Mesothelial cell of epicardium (in vitro differentiated cells): ENCODE measurements around the gene SPTBN1. TPM values are rescaled to one million over a fixed set of nuclear protein-coding genes. Genes with fewer than 3 reads are reported as not detected.

Experiments used
- DNase-seq, 2 experiments: peaks; one replicate each; pipeline ENCODE4 v3.0.0; 2021; ENCODE audit warnings: low spot score in 2 of 2; ENCODE audit not compliant: unreplicated experiment in 2 of 2
- H3K27ac Mint-ChIP-seq: 2 replicates; pipeline ENCODE4 v1.8.0; 2021; ENCODE audit warnings: mixed read lengths
- H3K27me3 Mint-ChIP-seq: 2 replicates; pipeline ENCODE4 v1.8.0; 2021; ENCODE audit warnings: low read depth, mixed read lengths
- H3K36me3 Mint-ChIP-seq: 2 replicates; pipeline ENCODE4 v1.8.0; 2021; ENCODE audit warnings: mixed read lengths
- H3K4me1 Mint-ChIP-seq: 2 replicates; pipeline ENCODE4 v1.8.0; 2021; ENCODE audit warnings: mixed read lengths
- H3K4me3 Mint-ChIP-seq: 2 replicates; pipeline ENCODE4 v1.8.0; 2021; ENCODE audit warnings: mild to moderate bottlenecking, moderate library complexity, mixed read lengths
- H3K9me3 Mint-ChIP-seq: 2 replicates; pipeline ENCODE4 v1.8.0; 2021; ENCODE audit warnings: mixed read lengths
- total RNA-seq: library from RNA; stranded (reverse); gene quantifications from 3 replicates; pipeline ENCODE4 v1.2.1, GENCODE V29; 2021
- TF ChIP-seq, protein P1 (sequence below): fragments of 200-600 bp; sonication (generic); IDR thresholded peaks from one replicate; pipeline ENCODE4 v1.5.0; 2021; ENCODE audit warnings: antibody characterized with exemption; ENCODE audit not compliant: unreplicated experiment

The SPTBN1 gene
- total RNA-seq, 1 donor from 2014 or later, result 281 TPM

DNA sequence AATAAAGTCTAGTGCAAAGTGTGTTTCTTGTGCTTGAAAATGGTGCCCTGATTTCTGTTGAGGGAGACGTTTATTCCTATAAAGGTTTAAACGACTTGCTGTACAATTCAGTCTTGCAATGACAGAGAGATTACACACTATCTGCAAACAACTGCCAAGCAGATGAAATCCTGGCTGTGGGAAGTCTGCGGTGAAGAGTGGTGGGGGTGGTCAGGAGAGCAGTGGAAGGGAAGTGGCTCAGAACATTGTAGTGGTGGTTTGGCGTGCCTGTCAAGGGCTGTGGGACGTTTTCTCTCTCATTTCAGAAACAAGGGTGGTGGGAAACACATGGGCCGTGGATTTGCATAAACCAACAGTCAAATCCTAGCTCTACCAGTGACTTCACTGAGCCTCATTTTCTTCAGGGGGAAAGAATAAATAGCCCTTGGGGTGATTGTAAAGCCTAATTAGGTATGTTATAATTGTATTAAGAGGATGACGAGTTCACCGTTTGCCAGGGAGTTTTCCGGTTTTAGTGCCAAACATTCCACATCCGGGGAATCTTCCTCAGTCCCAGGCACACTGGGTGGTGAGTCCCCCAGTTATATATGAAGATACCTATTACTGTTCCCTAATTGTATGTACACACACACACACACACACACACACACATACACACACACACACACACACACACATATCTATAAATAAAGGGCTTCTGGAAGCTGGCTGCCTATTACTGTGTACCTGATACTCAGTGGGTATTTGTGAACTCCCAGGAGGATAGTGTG is 115.0 kb downstream of the SPTBN1 start:
- H3K27me3 Mint-ChIP-seq, result no peaks in the 10 kb centered on the region
- H3K9me3 Mint-ChIP-seq, result no peaks in the 10 kb centered on the region
- TF ChIP-seq, protein P1, sequence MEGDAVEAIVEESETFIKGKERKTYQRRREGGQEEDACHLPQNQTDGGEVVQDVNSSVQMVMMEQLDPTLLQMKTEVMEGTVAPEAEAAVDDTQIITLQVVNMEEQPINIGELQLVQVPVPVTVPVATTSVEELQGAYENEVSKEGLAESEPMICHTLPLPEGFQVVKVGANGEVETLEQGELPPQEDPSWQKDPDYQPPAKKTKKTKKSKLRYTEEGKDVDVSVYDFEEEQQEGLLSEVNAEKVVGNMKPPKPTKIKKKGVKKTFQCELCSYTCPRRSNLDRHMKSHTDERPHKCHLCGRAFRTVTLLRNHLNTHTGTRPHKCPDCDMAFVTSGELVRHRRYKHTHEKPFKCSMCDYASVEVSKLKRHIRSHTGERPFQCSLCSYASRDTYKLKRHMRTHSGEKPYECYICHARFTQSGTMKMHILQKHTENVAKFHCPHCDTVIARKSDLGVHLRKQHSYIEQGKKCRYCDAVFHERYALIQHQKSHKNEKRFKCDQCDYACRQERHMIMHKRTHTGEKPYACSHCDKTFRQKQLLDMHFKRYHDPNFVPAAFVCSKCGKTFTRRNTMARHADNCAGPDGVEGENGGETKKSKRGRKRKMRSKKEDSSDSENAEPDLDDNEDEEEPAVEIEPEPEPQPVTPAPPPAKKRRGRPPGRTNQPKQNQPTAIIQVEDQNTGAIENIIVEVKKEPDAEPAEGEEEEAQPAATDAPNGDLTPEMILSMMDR, result no peak
- peaks cover 2% of the 10 kb centered on the region for H3K36me3 Mint-ChIP-seq
- no peak overlapping the region for H3K4me3 Mint-ChIP-seq
- no peak for DNase-seq
- H3K4me1 Mint-ChIP-seq, result peaks cover 64% of the 10 kb centered on the region
- peak overlapping the region; percentile 93 for H3K27ac Mint-ChIP-seq

DNA sequence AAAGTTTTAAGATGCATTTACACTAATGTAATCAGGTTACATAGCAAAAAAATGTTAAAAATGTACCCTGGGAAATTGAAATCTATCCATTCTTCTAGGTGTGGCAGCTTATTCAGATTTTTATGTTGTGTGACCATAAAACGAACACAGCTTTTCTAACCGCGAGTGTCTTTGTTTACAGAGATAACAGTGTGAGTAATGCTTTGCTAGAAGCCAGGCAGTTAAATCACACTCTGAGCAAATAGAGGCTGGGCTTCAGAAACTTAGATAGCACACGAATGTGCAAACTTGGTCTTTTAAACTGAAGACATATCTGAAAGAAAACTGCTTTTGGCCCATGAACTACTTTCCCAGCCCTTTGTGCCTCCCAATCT is 116.1 kb downstream of the SPTBN1 start:
- Mint-ChIP-seq H3K4me1 (peaks cover 72% of the 10 kb centered on the region), H3K27ac (peak overlapping the region; percentile 93), H3K4me3 (no peak overlapping the region), H3K9me3 (no peaks in the 10 kb centered on the region), H3K27me3 (no peaks in the 10 kb centered on the region), H3K36me3 (peaks cover 2% of the 10 kb centered on the region)
- DNase-seq, result no peak
- TF ChIP-seq, protein P1, result no peak

DNA sequence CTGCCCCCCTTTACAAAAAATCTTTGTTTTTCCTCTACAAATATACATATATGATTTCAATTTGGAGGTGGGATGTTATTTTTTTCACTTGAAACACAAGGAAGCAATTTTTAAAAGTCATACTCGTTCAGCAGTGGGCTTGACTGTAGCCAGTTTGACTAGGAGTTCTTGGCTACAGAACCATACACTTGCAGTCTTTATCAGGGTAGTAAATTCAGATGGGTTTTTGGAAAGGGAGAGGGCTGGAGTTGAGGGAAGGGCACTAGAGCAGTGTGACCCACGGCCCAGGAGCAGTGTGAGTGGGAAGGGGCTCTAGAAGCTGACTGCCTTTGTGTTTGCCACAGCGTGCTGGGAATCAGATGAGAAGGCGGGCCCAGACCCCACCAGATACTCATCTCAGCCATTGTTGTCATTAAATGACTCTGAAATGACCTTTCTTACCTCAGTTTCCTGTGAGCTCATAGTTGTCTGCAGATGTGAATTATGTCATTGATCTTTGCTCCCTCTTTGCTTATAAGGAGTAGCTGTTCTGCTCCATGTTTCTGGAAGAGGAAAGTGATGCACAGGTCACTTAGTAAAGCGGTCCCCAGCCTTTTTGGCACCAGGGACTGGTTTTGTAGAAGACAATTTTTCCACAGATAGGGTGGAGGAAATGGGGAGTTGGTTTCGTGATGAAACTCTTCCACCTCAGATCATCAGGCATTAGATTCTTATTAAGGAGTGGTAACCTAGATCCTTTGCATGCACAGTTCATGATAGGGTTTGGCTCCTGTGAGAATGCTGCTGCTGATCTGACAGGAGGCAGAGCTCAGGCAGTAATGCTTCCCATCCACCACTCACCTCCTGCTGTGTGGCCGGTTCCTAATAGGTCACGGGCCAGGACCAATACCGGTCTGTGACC is 116.8 kb downstream of the SPTBN1 start:
- Mint-ChIP-seq H3K9me3 (no peaks in the 10 kb centered on the region), H3K36me3 (peaks cover 2% of the 10 kb centered on the region), H3K4me1 (peaks cover 76% of the 10 kb centered on the region), H3K4me3 (peak overlapping the region; percentile 1), H3K27ac (peak overlapping the region; percentile 93), H3K27me3 (no peaks in the 10 kb centered on the region)
- TF ChIP-seq, protein P1, result no peak
- DNase-seq, result no peak

DNA sequence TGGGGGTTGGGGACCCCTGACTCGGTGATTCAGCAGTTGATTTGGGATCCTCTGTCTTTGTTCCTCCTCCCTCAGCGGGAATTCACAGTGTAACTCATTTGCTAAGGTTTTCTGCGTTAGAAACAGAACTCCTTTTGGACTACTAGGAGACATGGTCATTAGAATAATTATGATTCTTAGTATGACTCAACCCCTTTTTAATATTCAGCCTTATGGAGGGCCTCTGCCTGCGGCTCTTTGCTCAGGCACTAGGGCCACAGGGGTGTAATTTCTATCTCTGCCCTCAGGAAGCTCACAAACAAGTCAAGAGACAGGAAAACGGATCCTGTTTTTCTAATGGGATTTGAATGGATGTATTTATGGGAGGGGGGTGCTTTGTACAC is 117.4 kb downstream of the SPTBN1 start:
- H3K27ac Mint-ChIP-seq, result peak overlapping the region; percentile 93
- no peak overlapping the region for H3K4me3 Mint-ChIP-seq
- H3K4me1 Mint-ChIP-seq, result peaks cover 80% of the 10 kb centered on the region
- peaks cover 2% of the 10 kb centered on the region for H3K36me3 Mint-ChIP-seq
- DNase-seq, result no peak
- TF ChIP-seq, protein P1, result no peak
- H3K9me3 Mint-ChIP-seq, result no peaks in the 10 kb centered on the region
- no peaks in the 10 kb centered on the region for H3K27me3 Mint-ChIP-seq

DNA sequence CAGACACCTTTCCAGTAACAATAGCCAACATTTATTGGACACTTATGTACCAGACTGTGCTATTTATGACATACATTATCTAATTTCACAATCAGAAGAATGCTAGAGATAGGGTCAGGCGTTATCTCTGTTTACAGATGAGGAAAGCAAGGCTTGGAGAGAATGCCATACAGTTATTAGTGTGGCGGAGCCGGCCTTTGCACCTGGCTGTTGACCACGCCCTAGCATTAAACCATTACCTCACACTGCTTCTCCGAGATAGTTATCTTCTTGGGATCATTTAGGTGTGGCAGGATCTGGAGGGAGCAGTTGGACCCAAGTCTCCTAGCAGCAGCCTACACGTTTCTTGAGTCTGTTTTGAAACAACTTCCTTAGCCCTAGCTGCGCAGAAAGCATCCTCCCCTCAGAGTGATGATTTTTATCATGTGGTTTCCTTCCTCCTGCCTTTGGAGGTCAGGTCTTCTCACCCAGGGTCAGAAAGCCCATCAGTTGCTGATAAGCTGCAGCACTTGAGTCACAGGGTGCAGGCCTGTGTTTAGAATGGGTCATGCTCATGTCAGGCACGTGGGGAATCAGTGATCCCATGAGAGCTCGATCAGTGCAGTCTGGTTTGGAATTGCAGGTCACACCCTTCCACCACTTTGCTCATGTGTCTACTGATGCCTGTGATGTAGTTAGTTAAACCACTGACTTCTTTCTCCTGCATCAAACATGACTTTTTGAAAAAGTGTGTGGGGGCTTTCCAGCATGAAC is 118.2 kb downstream of the SPTBN1 start:
- Mint-ChIP-seq H3K27ac (peak overlapping the region; percentile 4), H3K9me3 (no peaks in the 10 kb centered on the region), H3K4me3 (no peak overlapping the region), H3K36me3 (peaks cover 2% of the 10 kb centered on the region), H3K4me1 (peaks cover 79% of the 10 kb centered on the region), H3K27me3 (no peaks in the 10 kb centered on the region)
- DNase-seq, result no peak
- TF ChIP-seq, protein P1, result no peak
